ENCODE data around the gene TYW1.
"Not testable (repeated sequence)": the region's sequence is repeated elsewhere in the genome, so short reads cannot be mapped to it uniquely, and the experiment has no call there.

Gene TYW1

GRCh38 chr7:66995050-66995776 lies 1.4 kb upstream of the TYW1 start, which contains the start of gene SBDS:
TSS of gene SBDS (minus strand) at chr7:66995586. CDS start at chr7:66995417, 169 bp downstream.
- TF ChIP-seq POLR2AphosphoS5 (IDR thresholded peaks at IDR 0.05; ENCODE audit: low read depth, low read length), result peak; percentile 80
- 0 out of 2 replicates have a peak, but pooled peaks have one; percentile 6 for TF ChIP-seq POU2F2 (IDR thresholded peaks at IDR 0.05; ENCODE audit: low read depth, low read length)
- peak; percentile 75; the same call in 1 of the 2 replicates for TF ChIP-seq TAF1 (IDR thresholded peaks at IDR 0.05; ENCODE audit: low read depth, low read length)
- peak; percentile 86 for TF ChIP-seq POLR2A (IDR thresholded peaks at IDR 0.05; ENCODE audit: low read depth, low read length)
- peak; percentile 98 for FAIRE-seq
- DNase-seq (ENCODE audit: insufficient read length, low spot score), result peak; percentile 32

- not testable (repeated sequence) for DNase-seq (ENCODE audit: insufficient read length, low spot score)
- peak; percentile 82 for FAIRE-seq
Observed at GRCh38 chr7:67000601-67001258, 4.1 kb downstream of the TYW1 start.

- not testable (repeated sequence) for FAIRE-seq; DNase-seq (ENCODE audit: insufficient read length, low spot score)
Observed at GRCh38 chr7:67004145-67004544, 7.5 kb downstream of the TYW1 start.

- DNase-seq (ENCODE audit: insufficient read length, low spot score) (no peak), FAIRE-seq (no peak)
- no peak for TF ChIP-seq TAF1 (IDR thresholded peaks at IDR 0.05; ENCODE audit: low read depth, low read length)
- no peak for TF ChIP-seq PAX5 (IDR thresholded peaks at IDR 0.05; ENCODE audit: insufficient read depth, low read length, severe bottlenecking)
- no peak for TF ChIP-seq POLR2A (IDR thresholded peaks at IDR 0.05; ENCODE audit: low read depth, low read length)
Observed at GRCh38 chr7:67006965-67007364, 10.3 kb downstream of the TYW1 start.

- TF ChIP-seq POU2F2 (IDR thresholded peaks at IDR 0.05; ENCODE audit: low read depth, low read length), result no peak
- TF ChIP-seq SPI1 (IDR thresholded peaks at IDR 0.05; ENCODE audit: low read depth, low read length), result no peak
- TF ChIP-seq PAX5 (IDR thresholded peaks at IDR 0.05; ENCODE audit: insufficient read depth, low read length, severe bottlenecking), result no peak
- TF ChIP-seq POLR2AphosphoS5 (IDR thresholded peaks at IDR 0.05; ENCODE audit: low read depth, low read length), result no peak
- DNase-seq (ENCODE audit: insufficient read length, low spot score) (no peak), FAIRE-seq (no peak)
Observed at GRCh38 chr7:67008260-67008659, 11.6 kb downstream of the TYW1 start.

GRCh38 chr7:67009677-67010076 lies 13.0 kb downstream of the TYW1 start:
- DNase-seq (ENCODE audit: insufficient read length, low spot score); FAIRE-seq: not testable (repeated sequence)

DNA sequence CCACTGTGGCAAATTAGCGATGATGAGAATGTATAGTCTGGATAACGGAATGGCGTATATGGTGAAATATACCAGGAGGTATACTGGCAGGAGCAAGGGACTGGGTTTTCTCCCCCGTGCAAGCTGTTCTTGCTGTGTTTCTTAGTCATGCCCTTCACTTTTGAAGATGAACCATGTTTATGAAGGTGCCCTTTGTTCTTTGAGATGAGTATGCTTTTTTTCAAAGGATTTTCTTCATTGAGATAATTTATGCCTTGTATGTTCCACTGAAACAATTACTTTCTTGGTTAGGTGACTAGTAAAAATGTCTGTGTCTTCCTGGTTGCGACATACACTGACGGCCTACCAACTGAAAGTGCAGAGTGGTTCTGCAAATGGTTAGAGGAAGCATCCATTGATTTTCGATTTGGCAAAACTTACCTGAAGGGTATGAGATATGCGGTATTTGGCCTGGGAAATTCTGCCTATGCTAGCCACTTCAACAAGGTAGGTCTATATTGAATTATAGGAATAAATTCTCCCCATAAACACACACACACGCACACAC lies 17.5 kb downstream of the TYW1 start:
- FAIRE-seq; DNase-seq (ENCODE audit: insufficient read length, low spot score): not testable (repeated sequence)

- not testable (repeated sequence) for FAIRE-seq; DNase-seq (ENCODE audit: insufficient read length, low spot score)
Observed at GRCh38 chr7:67017971-67018370, 21.3 kb downstream of the TYW1 start.

DNA sequence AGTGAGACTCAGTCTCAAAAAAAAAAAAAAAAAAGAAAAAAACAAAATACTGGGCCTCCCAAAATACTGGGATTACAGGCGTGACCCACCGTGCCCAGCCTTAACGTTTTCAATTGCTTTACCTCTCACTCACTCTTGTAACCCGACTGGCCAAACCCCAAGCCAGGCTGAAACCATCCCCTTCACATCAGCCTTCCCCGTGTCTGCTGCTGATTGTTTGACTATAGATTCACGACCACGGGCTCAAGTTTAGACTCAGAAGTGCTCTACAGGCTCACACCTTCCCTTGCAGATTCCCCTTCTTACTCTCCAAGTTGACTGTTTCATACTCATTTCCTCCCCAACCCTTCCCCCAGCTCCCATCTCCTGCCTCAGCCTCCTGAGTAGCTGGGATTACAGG lies 22.3 kb downstream of the TYW1 start:
- FAIRE-seq, result no peak
- no peak for TF ChIP-seq TAF1 (IDR thresholded peaks at IDR 0.05; ENCODE audit: low read depth, low read length)
- no peak for TF ChIP-seq POLR2AphosphoS5 (IDR thresholded peaks at IDR 0.05; ENCODE audit: low read depth, low read length)
- no peak for TF ChIP-seq POU2F2 (IDR thresholded peaks at IDR 0.05; ENCODE audit: low read depth, low read length)
- TF ChIP-seq SPI1 (IDR thresholded peaks at IDR 0.05; ENCODE audit: low read depth, low read length), result no peak
- TF ChIP-seq POLR2A (IDR thresholded peaks at IDR 0.05; ENCODE audit: low read depth, low read length), result no peak
- no peak for TF ChIP-seq PAX5 (IDR thresholded peaks at IDR 0.05; ENCODE audit: insufficient read depth, low read length, severe bottlenecking)

DNA sequence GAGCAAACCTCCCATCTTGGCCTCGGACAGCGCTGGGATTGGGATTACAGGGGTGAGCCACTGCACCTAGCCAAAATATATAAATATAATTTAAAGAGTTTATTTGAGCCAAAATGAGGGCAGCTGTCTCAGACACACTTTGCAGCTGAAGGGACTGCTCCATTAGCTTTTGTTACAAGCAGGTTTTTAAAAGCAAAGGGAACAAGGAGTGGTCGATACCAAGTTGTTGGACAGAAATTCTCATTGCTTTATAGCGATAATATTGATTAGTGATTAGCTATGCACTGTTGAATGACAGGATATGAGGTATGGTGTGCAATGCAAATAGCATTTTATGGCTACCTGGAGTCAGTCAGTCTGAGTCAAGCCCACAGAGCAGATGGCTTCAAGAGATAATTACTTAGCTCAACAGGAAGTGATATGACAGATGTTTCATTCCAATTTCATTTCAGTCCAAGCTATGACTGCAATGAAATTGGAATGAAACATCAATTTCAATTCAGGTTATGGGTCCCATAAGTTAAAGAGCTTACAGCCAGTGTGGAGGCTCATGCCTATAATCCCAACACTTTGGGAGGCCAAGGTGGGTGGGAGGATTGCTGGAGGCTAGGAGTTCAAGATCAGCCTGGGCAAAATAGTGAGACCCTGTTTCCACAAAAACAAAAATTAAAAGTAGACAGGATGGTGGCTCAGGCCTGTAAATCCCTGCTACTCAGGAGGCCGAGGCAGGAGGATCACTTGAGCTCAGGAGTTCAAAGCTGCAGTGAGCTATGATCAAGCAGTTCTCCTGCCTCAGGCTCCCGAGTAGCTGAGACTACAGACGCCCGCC lies 23.1 kb downstream of the TYW1 start:
- FAIRE-seq, result no peak
- no peak for TF ChIP-seq POLR2AphosphoS5 (IDR thresholded peaks at IDR 0.05; ENCODE audit: low read depth, low read length)
- no peak for TF ChIP-seq SPI1 (IDR thresholded peaks at IDR 0.05; ENCODE audit: low read depth, low read length)
- no peak for TF ChIP-seq TAF1 (IDR thresholded peaks at IDR 0.05; ENCODE audit: low read depth, low read length)
- no peak for TF ChIP-seq PAX5 (IDR thresholded peaks at IDR 0.05; ENCODE audit: insufficient read depth, low read length, severe bottlenecking)
- TF ChIP-seq POU2F2 (IDR thresholded peaks at IDR 0.05; ENCODE audit: low read depth, low read length), result no peak
- no peak for TF ChIP-seq POLR2A (IDR thresholded peaks at IDR 0.05; ENCODE audit: low read depth, low read length)

More for the DNA sequence above, 22.3 kb downstream of the TYW1 start:
- DNase-seq (ENCODE audit: insufficient read length, low spot score), result no peak

DNA sequence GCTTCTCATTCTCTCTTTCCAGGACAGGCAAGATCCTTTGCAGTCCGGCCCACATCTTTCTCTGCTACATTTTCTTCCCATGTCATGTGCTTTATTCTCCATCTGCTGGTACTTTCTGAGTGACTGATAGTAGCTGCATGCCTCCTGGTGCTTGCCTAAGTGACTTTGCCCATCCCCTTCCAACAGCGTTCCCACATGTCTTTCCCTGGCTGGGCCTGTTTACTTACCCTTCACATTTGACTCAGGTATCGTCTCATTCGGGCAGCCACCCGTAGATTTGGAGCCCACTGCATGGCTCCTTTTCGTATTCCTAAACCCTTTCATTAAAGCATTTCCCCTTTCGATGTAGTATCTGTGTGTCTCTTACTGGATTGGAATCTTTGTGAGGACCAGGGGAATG lies 24.6 kb downstream of the TYW1 start:
- TF ChIP-seq POLR2AphosphoS5 (IDR thresholded peaks at IDR 0.05; ENCODE audit: low read depth, low read length) (no peak), TAF1 (IDR thresholded peaks at IDR 0.05; ENCODE audit: low read depth, low read length) (no peak), PAX5 (IDR thresholded peaks at IDR 0.05; ENCODE audit: insufficient read depth, low read length, severe bottlenecking) (no peak), SPI1 (IDR thresholded peaks at IDR 0.05; ENCODE audit: low read depth, low read length) (no peak), POU2F2 (IDR thresholded peaks at IDR 0.05; ENCODE audit: low read depth, low read length) (no peak), POLR2A (IDR thresholded peaks at IDR 0.05; ENCODE audit: low read depth, low read length) (no peak)
- FAIRE-seq, result no peak
- DNase-seq (ENCODE audit: insufficient read length, low spot score), result no peak

More for the DNA sequence above, 23.1 kb downstream of the TYW1 start:
- no peak for DNase-seq (ENCODE audit: insufficient read length, low spot score)

Data from GM12891 (cell line).